GM10248 (cell line): ENCODE measurements around the gene TLCD4.

Source experiments
- CTCF ChIA-PET: fragments of 300-600 bp; sonication (Branson Sonifier 250); formaldehyde crosslinking; extraction: SDS; loops from one replicate; lab custom pipeline; 2021; ENCODE audit warnings: antibody characterized with exemption; lab: Yijun Ruan, JAX
- POLR2A ChIA-PET: fragments of 350-650 bp; sonication (Branson Sonifier 250); formaldehyde crosslinking; extraction: SDS; loops from one replicate; lab custom pipeline; 2020; ENCODE audit warnings: antibody characterized with exemption; lab: Yijun Ruan, JAX
- DNase-seq: peaks from one replicate; pipeline ENCODE4 v3.0.0; 2012; ENCODE audit errors: extremely low spot score
- TF ChIP-seq, protein P1 (sequence below): IDR thresholded peaks from 2 replicates; pipeline ENCODE4 v1.5.1; 2012; ENCODE audit warnings: mild to moderate bottlenecking, low read depth; ENCODE audit errors: extremely low read depth, missing control alignments, control extremely low read depth

The TLCD4 gene

DNA sequence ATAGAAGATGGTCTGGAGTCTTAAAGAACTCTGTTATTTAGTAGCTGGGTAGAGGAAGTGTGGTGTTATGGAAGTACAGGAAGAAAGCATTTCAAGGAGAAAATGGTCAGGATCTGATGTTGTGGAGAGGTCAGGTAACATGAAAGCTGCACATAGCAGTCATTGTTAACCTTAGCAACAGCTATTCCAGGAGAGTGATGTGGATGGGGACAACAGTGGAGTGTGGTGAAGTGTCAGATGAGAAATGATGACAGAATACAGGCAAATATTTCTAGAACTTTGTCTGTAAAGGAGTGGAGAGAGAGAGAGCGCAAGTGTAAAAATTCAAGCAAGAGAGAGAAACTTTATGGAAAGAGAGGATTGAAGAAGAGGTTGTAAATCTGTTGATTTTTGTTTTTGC is 15.6 kb downstream of the TLCD4 start:
- DNase-seq, result no peak
- CTCF ChIA-PET, result interaction anchor here (1.0 to 1.6 kb wide), 4 partner anchors 8 to 101 kb away, joined by 4 to 6 read pairs (median 4); partner anchors contain the start of gene RWDD3
- POLR2A ChIA-PET, result no interaction called here
- TF ChIP-seq, protein P1, sequence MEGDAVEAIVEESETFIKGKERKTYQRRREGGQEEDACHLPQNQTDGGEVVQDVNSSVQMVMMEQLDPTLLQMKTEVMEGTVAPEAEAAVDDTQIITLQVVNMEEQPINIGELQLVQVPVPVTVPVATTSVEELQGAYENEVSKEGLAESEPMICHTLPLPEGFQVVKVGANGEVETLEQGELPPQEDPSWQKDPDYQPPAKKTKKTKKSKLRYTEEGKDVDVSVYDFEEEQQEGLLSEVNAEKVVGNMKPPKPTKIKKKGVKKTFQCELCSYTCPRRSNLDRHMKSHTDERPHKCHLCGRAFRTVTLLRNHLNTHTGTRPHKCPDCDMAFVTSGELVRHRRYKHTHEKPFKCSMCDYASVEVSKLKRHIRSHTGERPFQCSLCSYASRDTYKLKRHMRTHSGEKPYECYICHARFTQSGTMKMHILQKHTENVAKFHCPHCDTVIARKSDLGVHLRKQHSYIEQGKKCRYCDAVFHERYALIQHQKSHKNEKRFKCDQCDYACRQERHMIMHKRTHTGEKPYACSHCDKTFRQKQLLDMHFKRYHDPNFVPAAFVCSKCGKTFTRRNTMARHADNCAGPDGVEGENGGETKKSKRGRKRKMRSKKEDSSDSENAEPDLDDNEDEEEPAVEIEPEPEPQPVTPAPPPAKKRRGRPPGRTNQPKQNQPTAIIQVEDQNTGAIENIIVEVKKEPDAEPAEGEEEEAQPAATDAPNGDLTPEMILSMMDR, result no peak

DNA sequence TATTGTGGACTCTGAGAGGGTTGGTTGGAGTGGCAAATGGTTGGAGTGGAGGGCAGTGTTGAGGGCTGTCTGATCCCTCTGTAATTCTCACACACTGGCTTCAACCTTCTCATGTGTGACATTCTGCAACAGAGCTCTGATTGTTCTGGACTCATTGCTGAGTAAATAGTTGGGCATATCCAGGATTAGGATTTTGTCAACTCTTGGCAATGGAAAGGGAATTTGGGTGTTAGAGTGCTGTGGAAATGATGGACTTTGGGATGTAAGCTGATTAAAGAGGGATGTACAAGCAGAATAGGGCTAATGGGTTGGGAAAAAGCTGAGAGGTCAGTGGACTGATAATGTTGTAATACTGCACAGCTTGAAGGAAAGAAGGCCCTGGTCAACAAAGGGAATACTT is 16.5 kb downstream of the TLCD4 start:
- TF ChIP-seq, protein P1, result no peak
- POLR2A ChIA-PET, result no interaction called here
- CTCF ChIA-PET, result interaction anchor here (1.0 to 1.1 kb wide), 2 partner anchors 18 to 32 kb away, joined by 3 read pairs; no protein-coding TSS in a partner anchor
- no peak for DNase-seq

DNA sequence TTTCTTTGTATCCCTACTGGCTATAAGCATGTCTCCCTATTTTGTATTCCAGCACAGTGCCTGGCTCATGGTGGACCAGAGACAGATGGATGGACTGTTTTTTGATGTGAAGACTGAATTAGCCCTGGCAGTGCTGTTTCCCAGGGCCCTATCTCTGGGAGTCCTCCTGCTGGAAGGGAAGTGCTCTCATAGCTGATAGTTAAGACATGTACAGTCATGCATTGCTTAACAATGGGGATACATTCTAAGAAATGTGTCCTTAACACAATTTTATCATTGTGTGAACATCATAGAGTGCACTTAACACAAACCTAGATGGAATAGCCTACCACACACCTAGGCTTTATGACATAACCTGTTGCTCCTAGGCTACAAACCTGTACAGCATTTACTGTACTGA is 21.1 kb downstream of the TLCD4 start:
- no peak for DNase-seq
- ChIA-PET CTCF (no interaction called here), POLR2A (no interaction called here)
- TF ChIP-seq, protein P1, result no peak

DNA sequence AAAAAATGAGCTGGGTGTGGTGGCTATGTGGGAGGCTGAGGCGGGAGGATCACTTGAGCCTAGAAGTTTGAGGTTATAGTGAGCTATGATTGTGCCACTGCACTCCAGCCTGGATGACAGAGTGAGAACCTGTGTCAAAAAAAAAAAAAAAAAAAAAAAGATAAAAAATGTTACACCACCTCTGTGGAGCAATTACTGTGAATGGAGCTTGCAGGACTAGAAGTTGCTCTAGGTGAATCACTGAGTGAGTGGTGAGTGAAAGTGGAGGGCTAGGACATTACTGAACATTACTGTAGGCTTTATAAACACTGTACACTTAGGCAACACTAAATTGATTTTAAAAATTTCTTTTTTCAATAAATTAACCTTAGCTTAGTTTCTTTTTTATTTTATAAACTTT is 21.9 kb downstream of the TLCD4 start:
- CTCF ChIA-PET, result interaction anchor here (0.6 to 1.5 kb wide), 2 partner anchors 15 to 21 kb away, joined by 3 to 5 read pairs; no protein-coding TSS in a partner anchor
- TF ChIP-seq, protein P1, result no peak
- POLR2A ChIA-PET, result no interaction called here
- DNase-seq, result no peak

DNA sequence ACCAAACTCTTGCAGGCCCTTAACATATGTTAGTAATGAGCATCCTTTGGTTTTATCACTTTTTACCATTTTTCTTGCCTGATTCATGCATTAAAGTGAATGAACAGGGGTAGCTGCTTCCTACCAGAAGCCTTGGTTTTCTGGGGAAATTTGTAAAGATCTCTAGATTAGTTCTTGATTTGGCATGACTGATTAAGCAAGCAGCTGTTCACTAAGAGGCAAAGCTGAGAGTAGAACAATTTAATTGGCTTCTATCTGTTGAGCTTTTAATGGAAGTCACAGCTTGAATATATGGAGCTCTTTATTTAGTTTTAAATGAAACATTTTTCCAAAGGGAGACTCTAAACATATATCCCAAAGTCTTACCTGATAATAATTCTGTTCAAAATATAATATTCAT is 23.6 kb downstream of the TLCD4 start:
- ChIA-PET CTCF (interaction anchor here (1.0 to 1.7 kb wide), 2 partner anchors 8 to 11 kb away, joined by 3 to 6 read pairs; no protein-coding TSS in a partner anchor), POLR2A (no interaction called here)
- no peak for DNase-seq
- TF ChIP-seq, protein P1, result no peak

DNA sequence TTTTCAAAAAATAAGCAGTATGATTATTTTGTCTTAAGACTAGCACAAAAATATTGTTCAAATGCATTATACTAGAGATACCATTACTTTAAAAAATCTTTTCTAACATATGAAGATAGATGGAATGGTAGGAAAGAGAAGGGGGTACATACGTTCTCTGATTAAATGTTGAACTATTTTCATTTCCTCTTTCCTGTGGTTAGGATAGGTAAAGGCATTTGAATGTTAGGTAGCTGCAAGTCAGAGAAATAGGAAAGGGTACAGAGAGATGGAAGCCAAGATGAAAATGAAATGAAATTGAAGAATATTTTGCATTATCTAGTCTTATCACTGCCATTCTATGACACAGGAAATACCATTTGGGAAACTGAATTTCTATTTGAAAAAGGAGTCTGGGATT is 28.3 kb downstream of the TLCD4 start:
- POLR2A ChIA-PET, result no interaction called here
- TF ChIP-seq, protein P1, result no peak
- no peak for DNase-seq
- CTCF ChIA-PET, result interaction anchor here (0.6 to 1.1 kb wide), 2 partner anchors 9 to 733 kb away, joined by 3 read pairs; no protein-coding TSS in a partner anchor
